GM18505 (cell line): ENCODE measurements around the gene SSU72.
A peak's percentile ranks its signal among the peaks of the same experiment; 100 is the strongest.
"Not testable (repeated sequence)": the region's sequence is repeated elsewhere in the genome, so short reads cannot be mapped to it uniquely, and the experiment has no call there.

Source experiments
- ATAC-seq: cut with Tn5 transposase; IDR thresholded peaks from one replicate; pipeline ENCODE4 v1.9.1; 2021; ENCODE audit not compliant: unreplicated experiment
- POLR2A ChIP-seq: IDR thresholded peaks from 4 replicates; pipeline ENCODE4 v1.6.1; 2011; ENCODE audit warnings: borderline replicate concordance; ENCODE audit not compliant: insufficient read depth, insufficient read length; ENCODE audit errors: extremely low read depth

The SSU72 gene

GRCh38 chr1:1569341-1569740 is 5.3 kb downstream of the SSU72 start:
- no peak for TF ChIP-seq POLR2A
- ATAC-seq, result no peak

DNA sequence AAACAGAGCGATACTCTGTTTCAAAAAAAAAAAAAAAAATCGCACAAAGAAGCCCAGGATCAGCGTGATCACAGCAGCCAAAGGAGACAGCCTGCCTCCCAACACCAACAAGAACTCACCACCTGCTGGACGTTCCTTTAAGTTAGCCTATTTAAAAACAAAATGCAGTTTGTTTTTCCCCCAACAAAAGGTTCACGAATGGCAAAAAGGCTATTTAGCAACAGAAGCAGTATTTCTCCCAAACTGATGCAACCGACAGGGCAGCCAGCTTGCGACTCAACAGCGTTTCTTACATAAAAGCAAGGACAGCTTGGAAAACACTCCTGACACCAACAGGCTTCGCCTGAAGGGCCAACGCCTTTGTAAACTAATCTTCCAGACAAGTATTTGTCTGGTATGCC is 6.8 kb downstream of the SSU72 start:
- no peak for ATAC-seq
- TF ChIP-seq POLR2A, result no peak

GRCh38 chr1:1567152-1567875 is 7.3 kb downstream of the SSU72 start:
- no peak for TF ChIP-seq POLR2A
- ATAC-seq, result no peak

DNA sequence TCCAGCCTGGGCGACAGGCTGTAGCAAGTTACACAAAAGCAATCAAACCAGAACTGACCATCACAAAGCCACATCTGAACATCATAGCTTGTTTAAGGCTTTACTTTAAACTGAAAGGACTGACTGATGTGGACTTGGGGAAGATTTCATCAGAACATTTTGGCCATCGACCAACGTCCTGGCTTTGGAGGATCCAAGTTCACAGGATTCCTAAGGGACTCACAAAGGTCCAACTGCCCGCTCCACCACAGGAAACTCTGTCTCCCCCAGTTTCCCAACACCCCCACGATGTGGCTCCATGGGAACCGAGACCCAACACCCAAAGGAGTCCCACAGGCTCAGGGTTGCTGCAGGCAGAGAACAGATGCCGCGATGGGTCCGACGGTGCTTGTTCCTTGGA is 9.3 kb downstream of the SSU72 start:
- TF ChIP-seq POLR2A, result no peak
- ATAC-seq, result no peak

GRCh38 chr1:1564268-1564667 is 10.4 kb downstream of the SSU72 start:
- no peak for TF ChIP-seq POLR2A
- ATAC-seq, result no peak

DNA sequence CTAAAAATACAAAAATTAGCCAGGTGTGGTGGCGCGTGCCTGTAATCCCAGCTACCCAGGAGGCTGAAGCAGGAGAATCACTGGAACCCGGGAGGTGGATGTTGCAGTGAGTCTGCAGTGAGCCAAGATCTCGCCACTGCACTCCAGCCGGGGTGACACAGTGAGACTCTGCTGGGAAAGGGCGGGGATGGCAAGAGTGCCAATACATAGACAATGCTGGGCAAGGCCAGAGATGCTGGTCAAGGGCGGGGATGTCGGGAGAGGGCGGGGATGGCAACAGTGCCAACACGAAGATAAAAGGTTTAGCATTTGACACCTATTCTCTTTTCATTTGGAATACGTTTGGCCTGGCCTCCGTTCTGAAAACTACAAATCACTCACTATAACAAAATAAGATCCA is 11.0 kb downstream of the SSU72 start:
- no peak for TF ChIP-seq POLR2A
- ATAC-seq, result no peak

DNA sequence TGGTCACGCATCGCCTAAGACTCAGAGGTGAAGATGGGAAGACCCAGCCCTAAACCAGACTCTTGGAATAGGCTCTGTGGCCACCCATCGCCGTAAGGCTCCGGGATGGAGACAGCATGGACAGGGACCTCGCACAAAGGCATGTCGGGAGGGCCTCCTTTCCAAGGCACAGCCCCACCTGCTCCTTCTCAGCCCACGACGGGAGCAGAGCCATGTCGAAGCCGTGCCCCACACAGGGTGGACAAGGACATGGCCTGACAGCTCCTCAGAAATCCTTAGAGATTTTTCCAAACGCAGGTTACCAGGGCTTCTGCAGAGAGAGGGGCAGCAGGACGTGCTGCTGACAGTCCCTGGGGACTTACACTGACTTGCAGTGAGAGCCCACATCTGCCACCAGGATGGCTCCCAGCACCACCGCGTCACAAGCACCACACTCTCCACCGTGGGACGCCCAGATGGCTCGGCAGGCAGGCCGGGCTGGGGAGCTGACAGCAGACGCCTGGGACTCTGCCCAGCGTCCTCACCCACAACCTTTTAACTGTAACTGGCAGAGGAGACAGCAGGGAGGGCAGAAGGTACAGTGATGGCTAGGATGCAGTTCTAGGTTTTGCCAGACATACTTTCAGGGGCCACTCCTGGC is 12.0 kb downstream of the SSU72 start:
- peak; percentile 11 for TF ChIP-seq POLR2A
- no peak for ATAC-seq

DNA sequence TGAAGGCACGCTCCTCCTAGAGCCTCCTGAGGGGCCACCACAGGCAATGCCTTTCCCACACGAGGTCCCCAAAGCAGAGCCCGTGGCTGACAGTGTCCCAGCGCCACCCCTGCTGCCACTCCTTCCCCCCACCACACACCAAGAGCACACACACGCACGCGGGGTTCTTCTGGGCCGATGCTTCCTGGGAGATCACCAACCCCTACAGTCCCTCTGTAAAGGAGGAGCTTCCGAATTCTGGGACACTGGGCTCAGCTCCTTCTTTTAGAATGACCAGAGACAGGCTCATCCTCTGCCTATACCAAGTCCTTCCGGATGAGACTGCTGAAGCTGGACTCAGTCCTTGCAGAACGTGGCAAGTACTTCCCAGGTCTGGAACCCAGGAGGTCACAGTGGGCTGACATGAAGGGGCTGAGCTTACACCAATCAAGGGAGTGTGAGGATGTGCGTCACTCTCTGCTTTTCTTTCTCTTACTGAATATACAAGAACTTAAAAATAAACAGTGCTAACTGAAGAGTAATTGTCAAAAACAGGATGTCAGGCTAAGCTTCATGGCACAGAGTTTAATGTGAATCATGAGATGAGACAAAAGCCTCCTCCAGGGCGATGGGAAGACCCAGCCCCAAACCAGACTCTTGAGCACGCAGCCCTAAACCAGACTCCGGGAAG is 12.7 kb downstream of the SSU72 start:
- no peak for TF ChIP-seq POLR2A
- no peak for ATAC-seq

- ATAC-seq, result no peak
- no peak for TF ChIP-seq POLR2A
Observed at GRCh38 chr1:1560178-1560577, 14.5 kb downstream of the SSU72 start.

- no peak for ATAC-seq
- TF ChIP-seq POLR2A, result no peak
Observed at GRCh38 chr1:1559066-1559465, 15.6 kb downstream of the SSU72 start.

- no peak for TF ChIP-seq POLR2A
- no peak for ATAC-seq
Observed at GRCh38 chr1:1558591-1558990, 16.1 kb downstream of the SSU72 start.

DNA sequence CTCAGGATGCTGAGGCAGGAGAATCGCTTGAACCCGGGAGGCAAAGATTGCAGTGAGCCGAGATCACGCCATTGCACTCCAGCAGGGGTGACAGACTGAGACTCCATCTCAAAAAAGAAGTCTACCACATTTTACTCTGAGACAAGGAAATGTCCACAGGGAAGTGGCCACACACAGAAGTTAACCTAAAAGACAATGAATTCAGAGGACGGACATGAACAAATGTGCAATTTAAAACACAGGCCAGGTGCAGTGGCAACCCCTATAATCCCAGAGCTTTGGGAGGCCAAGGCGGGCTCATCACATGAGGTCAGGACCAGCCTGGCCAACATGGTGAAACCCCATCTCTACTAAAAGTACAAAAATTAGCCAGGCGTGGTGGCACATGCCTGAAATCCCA is 17.0 kb downstream of the SSU72 start:
- not testable (repeated sequence) for ATAC-seq

GRCh38 chr1:1556961-1557360 is 17.7 kb downstream of the SSU72 start:
- ATAC-seq, result not testable (repeated sequence)

DNA sequence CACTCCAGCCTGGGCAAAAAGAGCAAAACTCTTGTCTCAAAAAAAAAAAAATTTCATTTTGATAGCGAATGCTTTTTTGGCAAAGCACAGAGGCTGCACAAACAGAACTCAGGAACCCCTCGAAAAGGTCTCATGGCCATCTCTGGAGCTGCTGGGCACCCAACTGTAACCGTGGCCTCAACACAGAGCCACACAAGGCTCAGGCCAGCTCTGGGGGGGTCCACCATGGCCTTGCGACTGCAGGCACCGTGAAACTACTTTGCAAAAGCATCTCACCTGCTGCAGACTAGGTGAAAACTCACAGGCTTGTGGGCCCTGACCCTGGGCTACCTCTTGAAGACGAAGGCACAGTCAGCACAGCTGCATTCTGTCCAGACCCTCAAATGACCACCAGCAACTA is 18.2 kb downstream of the SSU72 start:
- no peak for TF ChIP-seq POLR2A
- no peak for ATAC-seq
